Calu3 (cell line): ENCODE measurements around the gene CLRN2. TPM values are rescaled to one million over a fixed set of nuclear protein-coding genes. Genes with fewer than 3 reads are reported as not detected.

Experiments
- BruUV-seq: library from RNA; stranded (reverse); fragments of 400-500 nt; replicated peaks from 2 replicates; lab custom pipeline; 2021; lab: Mats Ljungman, UMichigan
- CTCF ChIA-PET: fragments of 300-600 bp; sonication (Branson Sonifier 250); formaldehyde crosslinking; loops from one replicate; lab custom pipeline; 2022; ENCODE audit warnings: antibody characterized with exemption; lab: Charles Lee
- DNase-seq: peaks from one replicate; pipeline ENCODE4 v3.0.0; 2022
- H3K27ac Mint-ChIP-seq: one replicate; pipeline ENCODE4 v1.8.0; 2022; ENCODE audit warnings: mixed read lengths; ENCODE audit not compliant: unreplicated experiment
- H3K27me3 Mint-ChIP-seq: one replicate; pipeline ENCODE4 v1.8.0; 2022; ENCODE audit warnings: mixed read lengths; ENCODE audit not compliant: unreplicated experiment
- H3K36me3 Mint-ChIP-seq: one replicate; pipeline ENCODE4 v1.8.0; 2022; ENCODE audit warnings: mild to moderate bottlenecking, moderate library complexity, mixed read lengths; ENCODE audit not compliant: insufficient read depth, unreplicated experiment
- H3K4me1 Mint-ChIP-seq: one replicate; pipeline ENCODE4 v1.8.0; 2022; ENCODE audit warnings: mild to moderate bottlenecking, low read depth, mixed read lengths; ENCODE audit not compliant: unreplicated experiment
- H3K4me3 Mint-ChIP-seq: one replicate; pipeline ENCODE4 v1.8.0; 2022; ENCODE audit warnings: mild to moderate bottlenecking, low read depth, moderate library complexity, mixed read lengths; ENCODE audit not compliant: unreplicated experiment
- H3K9me3 Mint-ChIP-seq: one replicate; pipeline ENCODE4 v1.8.0; 2022; ENCODE audit warnings: low read depth, mixed read lengths; ENCODE audit not compliant: unreplicated experiment
- CTCF ChIP-seq: fragments of 200-600 bp; IDR thresholded peaks from one replicate; pipeline ENCODE4 v1.8.0; 2022; ENCODE audit warnings: antibody characterized with exemption; ENCODE audit not compliant: unreplicated experiment
- intact Hi-C: fragments of 100-400 bp; cut with micrococcal nuclease; formaldehyde crosslinking; loops from one replicate; pipeline ENCODE4 v1.10.0; 2022; ENCODE audit not compliant: unreplicated experiment
- total RNA-seq: library from RNA; stranded (reverse); gene quantifications from 2 replicates; pipeline ENCODE4 v1.2.3, GENCODE V29; 2022

The CLRN2 gene
- total RNA-seq, 1 experiment from 2014 or later: not detected

- no peaks in the 10 kb centered on the region for H3K4me1 Mint-ChIP-seq
- H3K27ac Mint-ChIP-seq: no peak overlapping the region
- CTCF ChIA-PET: no interaction called here
- no peak for DNase-seq
- H3K27me3 Mint-ChIP-seq: no peaks in the 10 kb centered on the region
- no peak for TF ChIP-seq CTCF
- no peaks in the 10 kb centered on the region for H3K36me3 Mint-ChIP-seq
- no TSS peak for BruUV-seq
- no peak overlapping the region for H3K4me3 Mint-ChIP-seq
- intact Hi-C loops: no loop called here
- H3K9me3 Mint-ChIP-seq: no peaks in the 10 kb centered on the region
Observed at GRCh38 chr4:17482716-17483115, 32.2 kb upstream of the CLRN2 start.

GRCh38 chr4:17489123-17489522, 25.8 kb upstream of the CLRN2 start:
- H3K4me3 Mint-ChIP-seq: no peak overlapping the region
- peaks cover under 1% of the 10 kb centered on the region for H3K36me3 Mint-ChIP-seq
- peaks cover 2% of the 10 kb centered on the region for H3K4me1 Mint-ChIP-seq
- no peak overlapping the region for H3K27ac Mint-ChIP-seq
- intact Hi-C loops: no loop called here
- DNase-seq: no peak
- H3K27me3 Mint-ChIP-seq: no peaks in the 10 kb centered on the region
- CTCF ChIA-PET: no interaction called here
- no peak for TF ChIP-seq CTCF
- H3K9me3 Mint-ChIP-seq: no peaks in the 10 kb centered on the region
- no TSS peak for BruUV-seq

GRCh38 chr4:17489721-17490120, 25.2 kb upstream of the CLRN2 start:
- no peaks in the 10 kb centered on the region for H3K27me3 Mint-ChIP-seq
- CTCF ChIA-PET: no interaction called here
- intact Hi-C loops: no loop called here
- BruUV-seq: no TSS peak
- DNase-seq: no peak
- no peak for TF ChIP-seq CTCF
- H3K27ac Mint-ChIP-seq: no peak overlapping the region
- no peak overlapping the region for H3K4me3 Mint-ChIP-seq
- peaks cover 8% of the 10 kb centered on the region for H3K4me1 Mint-ChIP-seq
- H3K36me3 Mint-ChIP-seq: peaks cover 6% of the 10 kb centered on the region
- no peaks in the 10 kb centered on the region for H3K9me3 Mint-ChIP-seq

- Mint-ChIP-seq H3K4me1 (peaks cover 8% of the 10 kb centered on the region), H3K27me3 (no peaks in the 10 kb centered on the region), H3K9me3 (no peaks in the 10 kb centered on the region), H3K36me3 (peaks cover 6% of the 10 kb centered on the region), H3K27ac (no peak overlapping the region), H3K4me3 (no peak overlapping the region)
- no TSS peak for BruUV-seq
- DNase-seq: no peak
- no peak for TF ChIP-seq CTCF
- intact Hi-C loops: no loop called here
- CTCF ChIA-PET: no interaction called here
Observed at GRCh38 chr4:17490575-17491059, 24.3 kb upstream of the CLRN2 start.
